Activated naive CD4-positive, alpha-beta T cell treated with anti-CD3 and anti-CD28 coated beads, Interleukin-2, amount 10 ng/mL, durations not matched to agents 7 days and 5 days (primary cell): Measurements from ENCODE around the gene LRRC45.
"Not testable (repeated sequence)": the region's sequence is repeated elsewhere in the genome, so short reads cannot be mapped to it uniquely, and the experiment has no call there.

Experiments used
- CTCF ChIA-PET: fragments of 350-600 bp; sonication (Branson Sonifier 250); formaldehyde crosslinking; loops from one replicate; lab custom pipeline; 2021; ENCODE audit warnings: antibody characterized with exemption; lab: Charles Lee
- DNase-seq: peaks from one replicate; pipeline ENCODE4 v3.0.0-alpha.2; 2020
- H3K27ac Mint-ChIP-seq: one replicate; pipeline ENCODE4 v1.8.0; 2021; ENCODE audit warnings: mild to moderate bottlenecking, moderate library complexity, mixed read lengths
- H3K27me3 Mint-ChIP-seq: one replicate; pipeline ENCODE4 v1.8.0; 2021; ENCODE audit warnings: mild to moderate bottlenecking, mixed read lengths
- H3K36me3 Mint-ChIP-seq: one replicate; pipeline ENCODE4 v1.8.0; 2021; ENCODE audit warnings: mixed read lengths
- H3K4me1 Mint-ChIP-seq: one replicate; pipeline ENCODE4 v1.8.0; 2021; ENCODE audit warnings: mixed read lengths
- H3K4me3 Mint-ChIP-seq: one replicate; pipeline ENCODE4 v1.8.0; 2021; ENCODE audit warnings: mild to moderate bottlenecking, moderate library complexity, mixed read lengths
- H3K9me3 Mint-ChIP-seq: one replicate; pipeline ENCODE4 v1.8.0; 2021; ENCODE audit warnings: mixed read lengths

LRRC45 gene

DNA sequence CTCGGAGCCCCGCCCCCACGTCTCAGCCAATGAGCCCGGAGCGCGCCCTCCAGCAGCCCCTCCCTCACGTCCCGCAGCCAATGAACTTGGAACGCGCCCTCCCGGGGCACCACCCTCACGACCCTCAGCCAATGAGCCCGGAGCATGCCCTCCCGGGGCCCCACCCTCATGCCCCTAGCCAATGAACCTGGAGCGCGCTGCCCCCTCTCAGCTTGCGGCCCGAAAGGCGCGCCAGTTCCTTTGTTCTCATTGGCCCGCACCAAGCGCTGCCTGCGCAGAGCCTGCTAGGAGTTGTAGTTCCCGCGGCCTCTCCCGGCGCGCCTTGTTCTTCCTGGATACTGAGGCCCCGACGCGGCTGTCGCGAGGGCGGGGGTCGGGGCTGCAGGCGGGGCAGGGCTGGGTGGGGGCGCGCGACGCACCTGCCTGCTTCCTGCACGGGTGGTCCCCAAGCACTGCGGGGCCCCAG, at the start of gene LRRC45:
Gene LRRC45, plus strand, starts transcription at position 325 of the 466 bp plus-strand sequence. CDS start 339 bp downstream, outside the sequence.
- Mint-ChIP-seq H3K4me1 (peaks cover 49% of the 10 kb centered on the region), H3K9me3 (no peaks in the 10 kb centered on the region), H3K27ac (peak within 1 kb of the TSS; percentile 81), H3K4me3 (peak within 1 kb of the TSS; percentile 83), H3K36me3 (peaks cover 13% of the 10 kb centered on the region), H3K27me3 (no peaks in the 10 kb centered on the region)
- peak; percentile 100 for DNase-seq
- CTCF ChIA-PET, result interaction anchor here (0.9 to 6.0 kb wide), 7 partner anchors 7 to 242 kb away, joined by 3 to 103 read pairs (median 6); partner anchors contain the start of genes DCXR and NOTUM

DNA sequence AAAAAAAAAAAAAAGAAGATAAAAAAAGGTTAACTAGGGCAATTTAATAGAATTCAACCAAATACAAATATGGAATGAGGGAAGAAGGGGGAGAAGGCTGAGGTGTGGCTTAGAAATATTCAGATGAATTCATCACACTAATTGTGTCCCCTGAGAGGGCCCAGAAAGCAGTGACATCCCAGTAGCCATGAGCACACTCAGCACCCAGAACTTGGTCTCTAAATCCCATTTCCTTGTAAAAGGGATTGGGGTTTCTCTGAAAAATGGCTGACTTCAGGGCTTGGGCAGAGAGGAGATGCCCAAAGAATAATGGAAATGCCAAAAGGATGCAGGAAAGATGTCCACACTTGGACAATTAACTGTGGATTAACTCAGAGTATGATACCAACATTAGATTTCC, 49.7 kb upstream of the LRRC45 start:
- no peak for DNase-seq
- peaks cover 22% of the 10 kb centered on the region for H3K4me1 Mint-ChIP-seq
- H3K27ac Mint-ChIP-seq, result no peak overlapping the region
- no peak overlapping the region for H3K4me3 Mint-ChIP-seq
- peaks cover 8% of the 10 kb centered on the region for H3K9me3 Mint-ChIP-seq
- CTCF ChIA-PET, result no interaction called here
- H3K27me3 Mint-ChIP-seq, result peaks cover 47% of the 10 kb centered on the region
- H3K36me3 Mint-ChIP-seq, result no peaks in the 10 kb centered on the region

DNA sequence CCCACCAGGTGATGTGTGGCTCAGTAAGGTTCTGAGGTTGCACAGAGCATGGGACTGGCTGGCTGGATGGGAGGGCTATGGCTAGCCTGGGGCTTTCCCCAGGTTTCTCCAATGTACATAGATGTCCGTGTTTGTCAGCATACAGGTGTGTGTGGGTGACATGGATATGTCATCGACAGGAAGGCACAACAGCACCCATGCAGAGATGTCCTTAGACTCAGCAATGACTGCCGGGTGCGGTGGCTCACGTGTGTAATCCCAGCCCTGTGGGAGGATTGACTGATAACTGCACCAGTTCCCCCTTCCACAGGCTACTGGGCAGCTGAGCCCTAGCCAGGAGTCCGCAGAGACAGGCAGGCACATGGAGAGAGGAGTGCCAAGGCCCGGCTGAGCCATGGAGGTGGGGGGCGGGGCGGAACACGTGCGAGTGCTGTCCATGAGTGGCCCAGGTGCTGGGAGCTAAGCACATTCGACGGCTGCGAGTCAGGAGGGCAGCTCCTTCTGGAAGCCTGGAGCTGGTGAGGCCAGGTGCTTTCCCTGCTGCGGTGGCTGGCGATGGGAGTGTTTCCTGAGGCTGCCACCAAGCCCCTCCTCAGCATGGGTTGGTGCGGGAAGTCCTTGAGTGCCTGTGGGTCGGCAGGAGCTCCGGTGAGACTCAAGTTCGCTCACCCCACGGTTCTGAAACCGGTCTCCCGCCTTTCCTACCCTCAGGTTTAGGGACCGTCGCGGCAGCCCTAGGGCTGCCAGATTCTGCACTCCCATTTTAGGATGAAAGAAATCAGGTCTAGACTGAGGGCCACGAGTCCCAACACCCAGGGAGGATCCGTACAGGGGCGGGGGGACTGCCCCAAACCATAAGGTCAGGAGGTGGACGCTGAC, 46.5 kb upstream of the LRRC45 start:
- DNase-seq, result peak; percentile 45
- CTCF ChIA-PET, result interaction anchor here (1.5 kb wide), 1 partner anchor 17 kb away, joined by 4 read pairs; no protein-coding TSS in a partner anchor
- Mint-ChIP-seq H3K4me3 (peak overlapping the region; percentile 93), H3K27ac (peak overlapping the region; percentile 94), H3K9me3 (peaks cover 8% of the 10 kb centered on the region), H3K27me3 (peaks cover 42% of the 10 kb centered on the region), H3K4me1 (peaks cover 44% of the 10 kb centered on the region), H3K36me3 (peaks cover 10% of the 10 kb centered on the region)

DNA sequence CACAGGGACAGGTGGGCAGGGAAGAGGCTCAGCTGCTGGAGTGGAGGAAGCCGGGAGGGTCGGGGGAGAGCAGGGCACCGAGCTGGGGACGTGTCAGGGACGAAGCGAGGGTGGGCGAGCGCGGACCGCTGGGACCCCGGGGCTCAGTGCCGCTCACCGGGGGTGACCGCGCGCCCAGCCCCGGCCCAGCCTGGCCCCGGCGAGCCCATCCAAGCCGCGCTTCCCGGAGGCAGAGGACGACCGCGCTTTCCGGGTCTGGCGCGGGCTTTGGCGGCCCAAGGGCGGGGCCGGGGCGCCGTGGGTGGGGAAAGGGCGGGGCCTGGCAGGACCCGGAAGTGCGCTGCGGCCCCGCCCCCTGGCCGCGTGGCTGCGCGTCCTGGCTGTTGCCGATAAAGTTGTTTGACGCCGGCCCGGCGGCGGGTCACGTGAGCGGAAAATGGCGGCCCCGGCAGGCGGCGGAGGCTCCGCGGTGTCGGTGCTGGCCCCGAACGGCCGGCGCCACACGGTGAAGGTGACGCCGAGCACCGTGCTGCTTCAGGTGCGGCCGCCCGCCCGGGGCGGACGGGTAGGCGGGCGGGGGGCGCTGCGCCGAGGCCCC, 45.8 kb upstream of the LRRC45 start, which contains the start of gene ASPSCR1:
Gene ASPSCR1, plus strand, starts transcription at position 419 of the 598 bp plus-strand sequence. Its CDS starts 18 bp downstream, at position 437.
- CTCF ChIA-PET, result interaction anchor here (1.5 kb wide), 1 partner anchor 18 kb away, joined by 4 read pairs; no protein-coding TSS in a partner anchor

DNA sequence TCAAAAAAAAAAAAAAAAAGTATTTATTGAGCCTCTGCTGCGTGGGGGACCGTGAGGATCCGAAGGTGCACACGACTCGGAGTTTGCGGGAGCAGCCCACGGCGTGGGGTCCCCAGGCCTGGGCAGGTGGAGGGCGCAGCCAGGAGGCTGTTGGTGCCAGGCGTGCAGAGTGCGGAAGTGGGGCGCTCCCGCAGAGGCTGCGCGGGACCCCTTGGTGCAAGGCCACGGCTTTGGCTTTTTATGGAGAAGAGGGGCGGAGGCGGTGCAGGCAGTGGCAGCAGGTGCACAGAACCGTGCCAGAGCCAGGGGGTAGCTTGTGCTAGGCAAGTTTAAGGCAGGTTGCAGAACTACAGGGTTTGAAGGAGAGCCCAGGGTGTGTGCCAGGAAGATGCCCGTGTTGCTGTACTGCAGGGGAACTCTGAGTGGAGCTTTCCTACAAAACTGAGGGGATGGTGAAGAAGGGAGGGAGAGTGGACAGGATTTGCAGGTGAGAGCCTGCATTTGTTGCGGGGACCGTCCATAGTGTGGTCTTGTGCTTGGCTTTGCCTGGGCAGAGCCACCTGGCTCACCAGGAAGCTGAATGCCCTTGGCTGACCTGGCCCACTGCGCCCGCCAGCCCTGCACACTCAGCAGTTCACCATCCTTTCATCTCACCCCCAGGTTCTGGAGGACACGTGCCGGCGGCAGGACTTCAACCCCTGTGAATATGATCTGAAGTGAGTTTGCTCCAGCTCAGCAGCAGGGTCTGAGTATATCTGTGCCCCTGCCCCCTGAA, 44.4 kb upstream of the LRRC45 start:
- Mint-ChIP-seq H3K36me3 (peaks cover 17% of the 10 kb centered on the region), H3K27me3 (peaks cover 30% of the 10 kb centered on the region), H3K4me1 (peaks cover 60% of the 10 kb centered on the region), H3K4me3 (peak overlapping the region; percentile 70), H3K27ac (peak overlapping the region; percentile 45), H3K9me3 (no peaks in the 10 kb centered on the region)
- DNase-seq, result no peak
- CTCF ChIA-PET, result interaction anchor here (0.9 to 1.0 kb wide), 2 partner anchors 19 to 41 kb away, joined by 3 read pairs; no protein-coding TSS in a partner anchor

More for the DNA sequence above, 45.8 kb upstream of the LRRC45 start, which contains the start of gene ASPSCR1:
- Mint-ChIP-seq H3K27ac (peak within 1 kb of the TSS; percentile 94), H3K27me3 (peaks cover 39% of the 10 kb centered on the region), H3K4me3 (peak within 1 kb of the TSS; percentile 93), H3K9me3 (peaks cover 6% of the 10 kb centered on the region), H3K4me1 (peaks cover 48% of the 10 kb centered on the region), H3K36me3 (peaks cover 10% of the 10 kb centered on the region)
- DNase-seq, result peak; percentile 91

DNA sequence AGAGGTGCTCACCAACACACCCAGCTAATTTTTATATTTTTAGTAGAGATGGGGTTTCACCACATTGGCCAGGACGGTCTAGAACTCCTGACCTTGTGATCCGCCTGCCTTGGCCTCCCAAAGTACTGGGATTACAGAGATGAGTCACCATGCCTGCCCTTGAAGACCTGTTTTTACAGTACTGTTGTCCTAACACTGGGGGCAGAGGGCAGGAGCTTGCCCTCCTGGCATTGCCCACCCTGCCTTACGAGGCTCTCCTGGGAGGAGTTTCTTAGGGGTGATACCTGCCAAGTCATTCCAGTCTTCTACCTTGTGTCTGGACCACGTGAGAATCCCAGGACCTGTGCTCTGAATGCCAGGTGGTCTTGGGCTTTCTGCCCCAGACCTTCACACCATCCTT, 43.0 kb upstream of the LRRC45 start:
- CTCF ChIA-PET, result no interaction called here
- Mint-ChIP-seq H3K27ac (no peak overlapping the region), H3K4me1 (peaks cover 63% of the 10 kb centered on the region), H3K9me3 (no peaks in the 10 kb centered on the region), H3K27me3 (peaks cover 16% of the 10 kb centered on the region), H3K4me3 (peak overlapping the region; percentile 26), H3K36me3 (peaks cover 23% of the 10 kb centered on the region)
- no peak for DNase-seq

DNA sequence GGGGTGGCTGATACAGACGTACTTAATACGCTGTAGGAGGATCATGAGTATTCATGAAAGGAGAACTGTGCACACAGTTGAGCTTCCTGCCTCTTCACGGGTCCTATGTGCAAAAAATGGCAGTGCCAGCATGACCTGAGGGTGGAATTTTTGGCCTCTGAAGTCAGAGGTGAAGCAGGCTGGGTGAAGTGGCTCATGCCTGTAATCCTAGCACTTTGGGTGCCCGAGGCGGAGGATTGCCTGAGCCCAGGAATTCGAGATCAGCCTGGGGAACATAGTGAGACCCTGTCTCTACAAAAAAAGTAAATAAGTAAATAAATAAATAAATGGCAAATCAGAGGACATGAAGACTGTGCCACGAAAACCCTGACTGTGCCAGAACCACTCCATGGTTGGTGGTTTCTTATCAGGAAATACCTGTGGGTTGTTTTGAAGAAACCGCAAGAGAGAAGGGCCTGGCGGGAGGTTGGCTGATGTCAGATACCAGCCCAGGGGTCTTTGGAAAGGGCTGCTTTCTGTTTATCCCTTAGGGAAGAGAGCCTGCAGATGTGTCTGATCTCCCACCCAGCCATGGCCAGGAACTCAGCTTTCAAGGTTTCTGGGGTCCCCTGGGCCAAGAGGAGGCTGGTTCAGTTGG, 42.3 kb upstream of the LRRC45 start:
- peaks cover 64% of the 10 kb centered on the region for H3K4me1 Mint-ChIP-seq
- DNase-seq, result no peak
- peaks cover 15% of the 10 kb centered on the region for H3K27me3 Mint-ChIP-seq

DNA sequence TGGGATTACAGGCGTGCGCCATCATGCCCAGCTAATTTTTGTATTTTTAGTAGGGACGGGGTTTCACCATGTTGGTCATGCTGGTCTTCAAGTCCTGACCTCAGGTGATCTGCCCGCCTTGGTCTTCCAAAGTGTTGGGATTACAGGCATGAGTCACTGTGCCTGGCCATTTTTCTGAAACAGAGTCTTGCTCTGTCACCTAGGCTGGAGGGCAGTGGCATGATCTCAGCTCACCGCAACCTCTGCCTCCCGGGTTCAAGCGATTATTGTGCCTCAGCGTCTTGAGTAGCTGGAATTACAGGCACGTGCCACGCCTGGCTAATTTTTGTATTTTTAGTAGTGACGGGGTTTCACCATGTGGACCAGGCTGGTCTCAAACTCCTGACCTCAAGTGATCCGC, 41.6 kb upstream of the LRRC45 start:
- H3K27me3 Mint-ChIP-seq, DNase-seq, H3K27ac Mint-ChIP-seq, CTCF ChIA-PET, H3K9me3 Mint-ChIP-seq, H3K4me3 Mint-ChIP-seq: not testable (repeated sequence)
- Mint-ChIP-seq H3K4me1 (peaks cover 58% of the 10 kb centered on the region), H3K36me3 (peaks cover 35% of the 10 kb centered on the region)

More for the DNA sequence above, 42.3 kb upstream of the LRRC45 start:
- CTCF ChIA-PET, result no interaction called here
- Mint-ChIP-seq H3K36me3 (peaks cover 31% of the 10 kb centered on the region), H3K27ac (no peak overlapping the region), H3K4me3 (no peak overlapping the region), H3K9me3 (no peaks in the 10 kb centered on the region)

DNA sequence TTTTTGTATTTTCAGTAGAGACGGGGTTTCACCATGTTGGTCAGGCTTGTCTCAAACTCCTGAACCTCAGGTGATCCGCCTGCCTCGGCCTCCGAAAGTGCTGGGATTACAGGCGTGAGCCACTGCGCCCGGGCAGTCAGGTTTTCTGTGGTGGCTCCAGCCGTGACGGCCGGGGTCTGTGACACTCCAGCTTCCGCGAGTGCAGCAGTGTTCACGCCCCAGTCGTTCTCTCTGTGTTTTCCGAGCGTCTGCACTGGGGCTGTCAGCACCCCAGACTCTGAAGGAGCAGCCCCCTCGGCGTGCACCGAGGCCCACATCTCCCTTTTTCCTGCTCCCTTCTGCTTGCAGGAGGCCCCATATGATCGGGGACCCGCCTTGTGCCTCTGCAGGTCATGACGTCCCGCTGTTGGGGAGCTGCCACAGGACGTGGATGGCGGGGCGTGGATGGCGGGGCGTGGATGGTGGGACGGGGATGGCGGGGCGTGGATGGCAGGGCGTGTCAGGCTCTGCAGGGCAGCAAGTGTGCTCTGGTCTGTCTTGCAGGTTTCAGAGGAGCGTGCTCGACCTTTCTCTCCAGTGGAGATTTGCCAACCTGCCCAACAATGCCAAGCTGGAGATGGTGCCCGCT, 40.0 kb upstream of the LRRC45 start:
- Mint-ChIP-seq H3K36me3 (peaks cover 38% of the 10 kb centered on the region), H3K4me3 (no peak overlapping the region), H3K9me3 (no peaks in the 10 kb centered on the region), H3K27ac (no peak overlapping the region), H3K27me3 (peaks cover 4% of the 10 kb centered on the region), H3K4me1 (peaks cover 57% of the 10 kb centered on the region)
- CTCF ChIA-PET, result no interaction called here
- no peak for DNase-seq

DNA sequence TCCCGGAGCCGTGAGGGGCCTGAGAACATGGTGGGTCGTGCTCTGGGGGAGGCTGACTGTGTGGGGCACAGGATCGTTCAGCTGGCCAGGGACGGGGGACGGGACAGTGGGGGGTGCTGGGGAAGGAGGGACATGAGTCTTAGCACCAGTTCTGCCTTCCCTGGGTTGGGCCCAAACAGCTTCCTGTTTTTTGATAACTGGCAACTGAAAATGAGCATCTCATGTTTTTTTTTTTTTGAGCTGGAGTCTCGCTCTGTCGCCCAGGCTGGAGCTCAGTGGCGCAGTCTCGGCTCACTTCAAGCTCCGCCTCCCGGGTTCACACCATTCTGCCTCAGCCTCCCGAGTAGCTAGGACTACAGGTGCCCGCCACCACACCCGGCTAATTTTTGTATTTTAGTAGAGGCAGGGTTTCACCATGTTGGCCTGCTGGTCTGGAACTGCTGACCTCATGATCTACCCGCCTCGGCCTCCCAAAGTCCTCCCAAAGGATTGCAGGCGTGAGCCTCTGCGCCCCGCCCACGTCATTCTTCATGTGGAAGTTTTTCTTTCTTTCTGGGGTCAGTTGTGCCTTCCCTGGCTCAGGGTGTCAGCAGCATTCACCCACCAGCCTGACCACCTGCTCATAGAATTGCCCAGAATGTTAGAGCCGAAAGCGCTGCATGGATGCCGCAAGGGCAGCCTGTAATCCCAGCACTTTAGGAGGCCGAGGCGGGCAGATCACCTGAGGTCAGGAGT, 39.3 kb upstream of the LRRC45 start:
- CTCF ChIA-PET, result no interaction called here
- no peak for DNase-seq
- peaks cover 52% of the 10 kb centered on the region for H3K4me1 Mint-ChIP-seq
- no peak overlapping the region for H3K27ac Mint-ChIP-seq
- peaks cover 4% of the 10 kb centered on the region for H3K27me3 Mint-ChIP-seq
- H3K36me3 Mint-ChIP-seq, result peaks cover 38% of the 10 kb centered on the region
- H3K9me3 Mint-ChIP-seq, result no peaks in the 10 kb centered on the region
- H3K4me3 Mint-ChIP-seq, result no peak overlapping the region

DNA sequence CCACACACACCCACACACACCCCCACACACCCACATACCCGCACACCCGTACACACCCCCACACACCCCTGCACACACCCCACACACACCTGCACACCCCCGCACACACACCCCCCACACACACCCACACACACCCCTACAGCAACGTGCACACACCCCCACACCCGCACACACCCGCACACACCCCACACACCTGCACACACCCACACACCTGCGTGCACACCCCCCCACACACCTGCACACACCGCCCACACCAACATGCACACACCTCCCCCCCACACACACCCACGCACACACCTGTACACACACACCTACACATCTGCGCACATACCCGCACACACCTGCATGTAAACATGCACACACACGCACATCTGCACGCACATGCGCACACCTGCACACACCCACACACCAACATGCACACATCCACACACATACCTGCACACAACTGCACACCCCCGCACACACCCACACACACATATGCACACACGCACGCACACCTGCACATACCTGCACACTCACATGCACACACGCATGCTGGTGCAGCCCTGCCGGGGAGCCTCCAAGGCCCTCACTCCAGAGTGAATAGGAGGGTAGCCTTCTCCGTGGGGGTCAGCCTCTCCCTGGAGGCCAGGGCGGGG, 38.2 kb upstream of the LRRC45 start:
- CTCF ChIA-PET, result interaction anchor here (1.4 kb wide), 1 partner anchor 36 kb away, joined by 4 read pairs; no protein-coding TSS in a partner anchor
- no peak for DNase-seq
- Mint-ChIP-seq H3K36me3 (peaks cover 34% of the 10 kb centered on the region), H3K9me3 (no peaks in the 10 kb centered on the region), H3K27me3 (no peaks in the 10 kb centered on the region), H3K4me3 (no peak overlapping the region), H3K4me1 (peaks cover 41% of the 10 kb centered on the region), H3K27ac (no peak overlapping the region)

DNA sequence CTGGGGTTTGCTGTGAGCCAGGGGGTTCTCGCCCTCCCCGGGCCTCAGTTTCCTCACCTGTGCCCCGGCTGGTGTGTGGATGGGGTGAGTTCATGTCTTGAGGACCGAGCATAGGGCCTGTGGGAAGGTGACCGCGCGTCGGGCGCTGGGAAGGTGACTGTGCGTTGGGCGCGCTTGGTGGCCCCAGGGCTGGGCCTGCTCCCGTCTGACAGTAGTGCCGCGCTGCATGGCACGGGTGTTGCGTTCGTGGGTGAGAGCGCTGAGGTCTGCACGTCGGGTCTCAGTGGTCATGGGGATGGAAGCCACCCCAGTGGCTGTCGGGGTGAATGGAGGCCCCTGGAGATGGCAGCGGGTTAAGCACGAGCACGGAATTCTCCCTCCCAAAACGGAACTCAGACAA, 36.5 kb upstream of the LRRC45 start:
- Mint-ChIP-seq H3K36me3 (peaks cover 29% of the 10 kb centered on the region), H3K4me1 (peaks cover 25% of the 10 kb centered on the region), H3K27me3 (no peaks in the 10 kb centered on the region), H3K4me3 (no peak overlapping the region), H3K27ac (no peak overlapping the region), H3K9me3 (no peaks in the 10 kb centered on the region)
- CTCF ChIA-PET, result no interaction called here
- DNase-seq, result no peak
